Type B pancreatic cell (in vitro differentiated cells): Measurements from ENCODE around the gene DUOXA2. TPM values are rescaled to one million over a fixed set of nuclear protein-coding genes. Genes with fewer than 3 reads are reported as not detected.

Source experiments
- DNase-seq: peaks from one replicate; pipeline ENCODE4 v3.0.0; 2021; ENCODE audit warnings: mixed read lengths; ENCODE audit not compliant: unreplicated experiment; ENCODE audit errors: extremely low spot score
- H3K27ac Mint-ChIP-seq: 2 replicates; pipeline ENCODE4 v1.8.0; 2021; ENCODE audit warnings: mild to moderate bottlenecking, mixed read lengths
- H3K27me3 Mint-ChIP-seq: 2 replicates; pipeline ENCODE4 v1.8.0; 2021; ENCODE audit warnings: mixed read lengths
- H3K36me3 Mint-ChIP-seq: 2 replicates; pipeline ENCODE4 v1.8.0; 2021; ENCODE audit warnings: mixed read lengths
- H3K4me1 Mint-ChIP-seq: one replicate; pipeline ENCODE4 v1.8.0; 2021; ENCODE audit warnings: mixed read lengths; ENCODE audit not compliant: unreplicated experiment
- H3K4me3 Mint-ChIP-seq: 2 replicates; pipeline ENCODE4 v1.8.0; 2021; ENCODE audit warnings: mild to moderate bottlenecking, mixed read lengths
- H3K9me3 Mint-ChIP-seq: 2 replicates; pipeline ENCODE4 v1.8.0; 2021; ENCODE audit warnings: mixed read lengths
- CTCF ChIP-seq: fragments of 200-600 bp; sonication (generic); conservative IDR thresholded peaks from 2 replicates; pipeline ENCODE4 v1.5.0; 2021; ENCODE audit warnings: antibody characterized with exemption, mild to moderate bottlenecking
- total RNA-seq: library from RNA; stranded (reverse); gene quantifications from 2 replicates; pipeline ENCODE4 v1.2.1, GENCODE V29; 2021; ENCODE audit warnings: low replicate concordance

The DUOXA2 gene
- total RNA-seq, 1 donor from 2014 or later: 0.17 TPM

GRCh38 chr15:45118996-45119395 lies 4.9 kb downstream of the DUOXA2 start:
- H3K27me3 Mint-ChIP-seq: peaks cover 56% of the 10 kb centered on the region
- peaks cover 3% of the 10 kb centered on the region for H3K36me3 Mint-ChIP-seq
- H3K4me3 Mint-ChIP-seq: no peak overlapping the region
- peaks cover 11% of the 10 kb centered on the region for H3K4me1 Mint-ChIP-seq
- no peak for DNase-seq
- no peak overlapping the region for H3K27ac Mint-ChIP-seq
- peaks cover 6% of the 10 kb centered on the region for H3K9me3 Mint-ChIP-seq
- TF ChIP-seq CTCF: no peak

GRCh38 chr15:45120081-45120972 lies 6.2 kb downstream of the DUOXA2 start:
- DNase-seq: no peak
- peaks cover 54% of the 10 kb centered on the region for H3K27me3 Mint-ChIP-seq
- H3K9me3 Mint-ChIP-seq: peaks cover 6% of the 10 kb centered on the region
- H3K27ac Mint-ChIP-seq: no peak overlapping the region
- peaks cover 3% of the 10 kb centered on the region for H3K36me3 Mint-ChIP-seq
- no peak overlapping the region for H3K4me3 Mint-ChIP-seq
- peaks cover 11% of the 10 kb centered on the region for H3K4me1 Mint-ChIP-seq
- no peak for TF ChIP-seq CTCF

GRCh38 chr15:45121020-45121419 lies 6.9 kb downstream of the DUOXA2 start:
- H3K9me3 Mint-ChIP-seq: peaks cover 6% of the 10 kb centered on the region
- peaks cover 3% of the 10 kb centered on the region for H3K36me3 Mint-ChIP-seq
- DNase-seq: no peak
- no peak overlapping the region for H3K27ac Mint-ChIP-seq
- peaks cover 55% of the 10 kb centered on the region for H3K27me3 Mint-ChIP-seq
- peaks cover 11% of the 10 kb centered on the region for H3K4me1 Mint-ChIP-seq
- H3K4me3 Mint-ChIP-seq: no peak overlapping the region
- TF ChIP-seq CTCF: no peak

GRCh38 chr15:45121706-45122417 lies 7.7 kb downstream of the DUOXA2 start:
- no peak overlapping the region for H3K27ac Mint-ChIP-seq
- peaks cover 57% of the 10 kb centered on the region for H3K27me3 Mint-ChIP-seq
- TF ChIP-seq CTCF: no peak
- H3K36me3 Mint-ChIP-seq: peaks cover 3% of the 10 kb centered on the region
- no peak for DNase-seq
- H3K9me3 Mint-ChIP-seq: peaks cover 6% of the 10 kb centered on the region
- H3K4me3 Mint-ChIP-seq: no peak overlapping the region
- H3K4me1 Mint-ChIP-seq: peaks cover 11% of the 10 kb centered on the region

GRCh38 chr15:45122719-45123118 lies 8.6 kb downstream of the DUOXA2 start:
- no peak for DNase-seq
- Mint-ChIP-seq H3K27ac (no peak overlapping the region), H3K4me1 (peaks cover 11% of the 10 kb centered on the region), H3K4me3 (no peak overlapping the region), H3K36me3 (peaks cover 3% of the 10 kb centered on the region), H3K9me3 (peaks cover 6% of the 10 kb centered on the region), H3K27me3 (peaks cover 54% of the 10 kb centered on the region)
- TF ChIP-seq CTCF: no peak
